ENCODE measurements around the gene JSRP1. TPM values are rescaled to one million over a fixed set of nuclear protein-coding genes. Genes with fewer than 3 reads are reported as not detected.

The JSRP1 gene
- polyA plus RNA-seq, 2 of the 4 experiments (the other 2 are of a cell fraction), result 0.41 TPM; not detected in 1

- ATAC-seq, result no peak
- 83% methylated on average over 1 of the region's 74 CpGs for WGBS (ENCODE audit: missing lambda C conversion rate)
- ChIA-PET CTCF (interaction anchor here (0.6 to 3.2 kb wide), 10 partner anchors 10 to 116 kb away, joined by 3 to 25 read pairs (median 4); partner anchors contain the start of gene PLEKHJ1), POLR2A (no interaction called here)
- Histone ChIP-seq H3K4me2 (no peak overlapping the region), H3K27ac (no peak overlapping the region), H3K4me3 (no peak overlapping the region), H3K9me3 (no peaks in the 10 kb centered on the region), H3K4me1 (peaks cover 20% of the 10 kb centered on the region)
- TF ChIP-seq CEBPB (IDR thresholded peaks at IDR 0.05) (no peak), NPAS2 (CRISPR knock-in tag; IDR thresholded peaks at IDR 0.05; ENCODE audit: borderline replicate concordance) (no peak), RFX5 (IDR thresholded peaks at IDR 0.05) (no peak), HOXB13 (CRISPR knock-in tag; IDR thresholded peaks at IDR 0.05; ENCODE audit: low read depth) (no peak), EHF (CRISPR knock-in tag; IDR thresholded peaks at IDR 0.05) (no peak), RNF2 (IDR thresholded peaks at IDR 0.05; ENCODE audit: borderline replicate concordance, low read depth) (no peak), TP53 (CRISPR knock-in tag; IDR thresholded peaks at IDR 0.05) (no peak), NR3C1 (IDR thresholded peaks at IDR 0.05) (no peak), HOXB5 (CRISPR knock-in tag; IDR thresholded peaks at IDR 0.05) (no peak), POLR2AphosphoS2 (conservative IDR thresholded peaks at IDR 0.05; ENCODE audit: low read length) (no peak), HMGXB4 (CRISPR knock-in tag; IDR thresholded peaks at IDR 0.05; ENCODE audit: borderline replicate concordance) (no peak), HEYL (CRISPR knock-in tag; IDR thresholded peaks at IDR 0.05) (no peak), FOXS1 (CRISPR knock-in tag; IDR thresholded peaks at IDR 0.05) (no peak), CBX2 (IDR thresholded peaks at IDR 0.05; ENCODE audit: borderline replicate concordance, low read depth) (no peak), EHMT2 (IDR thresholded peaks at IDR 0.05; ENCODE audit: low read depth) (no peak), JUNB (IDR thresholded peaks at IDR 0.05) (no peak), MAX (IDR thresholded peaks at IDR 0.05) (no peak)
- DNase-seq (ENCODE audit: low read depth in 1 of 2, low spot score in 1 of 2), result no peak
- FAIRE-seq, result no peak
These were observed 19.6 kb upstream of the JSRP1 start for GRCh38 chr19:2275588-2276428.

GRCh38 chr19:2274931-2275535, 18.8 kb upstream of the JSRP1 start:
- CTCF ChIA-PET, result interaction anchor here (0.6 to 3.2 kb wide), 13 partner anchors 10 to 339 kb away, joined by 3 to 25 read pairs (median 4); partner anchors contain the start of gene PLEKHJ1
- no peaks in the 10 kb centered on the region for H3K9me3 ChIP-seq
- ATAC-seq (peak; percentile 46 to 59; a peak in 5 of 6 replicates), DNase-seq (ENCODE audit: low read depth in 1 of 2, low spot score in 1 of 2) (peak; percentile 68 to 69), FAIRE-seq (no peak)
- peaks cover 20% of the 10 kb centered on the region for H3K4me1 ChIP-seq
- no peak overlapping the region for H3K27ac ChIP-seq
- no peak overlapping the region for H3K4me3 ChIP-seq
- POLR2A ChIA-PET, result interaction anchor here (0.6 kb wide), 1 partner anchor 203 kb away, joined by 5 read pairs; no protein-coding TSS in a partner anchor
- H3K4me2 ChIP-seq, result no peak overlapping the region
- TF ChIP-seq SMC3 (IDR thresholded peaks at IDR 0.05) (peak; percentile 35; the same call in 2 of the 3 replicates), ZFP36 (IDR thresholded peaks at IDR 0.05; ENCODE audit: borderline replicate concordance, partially characterized antibody) (no peak), RAD21 (conservative IDR thresholded peaks at IDR 0.05 in 1 of 2, IDR thresholded peaks at IDR 0.05 in 1 of 2) (peak; percentile 49 to 70; a peak in 4 of 5 replicates), CTCF (IDR thresholded peaks at IDR 0.05) (peak; percentile 40; the same call in 2 of the 3 replicates)
- 75% methylated on average over 14 of the region's 16 CpGs for WGBS (ENCODE audit: missing lambda C conversion rate)

All from A549 (cell line).